Hepatocyte (in vitro differentiated cells): ENCODE measurements around the gene ADAMTSL4.

Experiments used
- CTCF ChIP-seq: fragments of 200-600 bp; sonication (generic); IDR thresholded peaks from 2 replicates; pipeline ENCODE4 v1.5.1; 2016; ENCODE audit warnings: antibody characterized with exemption, mild to moderate bottlenecking; ENCODE audit not compliant: poor library complexity
- EZH2phosphoT487 ChIP-seq: fragments of 200-600 bp; sonication (generic); IDR thresholded peaks from one replicate; pipeline ENCODE4 v1.6.1; 2018; ENCODE audit warnings: antibody characterized with exemption, mild to moderate bottlenecking, low read depth, moderate library complexity; ENCODE audit not compliant: unreplicated experiment, severe bottlenecking

DNA sequence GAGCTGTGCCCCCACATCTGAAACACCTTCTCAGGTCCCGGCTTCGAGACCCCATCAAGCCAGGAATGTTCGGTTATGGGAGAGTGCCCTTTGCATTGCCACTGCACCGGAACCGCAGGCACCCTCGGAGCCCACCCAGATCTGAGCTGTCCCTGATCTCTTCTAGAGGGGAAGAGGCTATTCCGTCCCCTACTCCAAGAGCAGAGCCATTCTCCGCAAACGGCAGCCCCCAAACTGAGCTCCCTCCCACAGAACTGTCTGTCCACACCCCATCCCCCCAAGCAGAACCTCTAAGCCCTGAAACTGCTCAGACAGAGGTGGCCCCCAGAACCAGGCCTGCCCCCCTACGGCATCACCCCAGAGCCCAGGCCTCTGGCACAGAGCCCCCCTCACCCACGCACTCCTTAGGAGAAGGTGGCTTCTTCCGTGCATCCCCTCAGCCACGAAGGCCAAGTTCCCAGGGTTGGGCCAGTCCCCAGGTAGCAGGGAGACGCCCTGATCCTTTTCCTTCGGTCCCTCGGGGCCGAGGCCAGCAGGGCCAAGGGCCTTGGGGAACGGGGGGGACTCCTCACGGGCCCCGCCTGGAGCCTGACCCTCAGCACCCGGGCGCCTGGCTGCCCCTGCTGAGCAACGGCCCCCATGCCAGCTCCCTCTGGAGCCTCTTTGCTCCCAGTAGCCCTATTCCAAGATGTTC, 4.3 kb downstream of the ADAMTSL4 start:
- TF ChIP-seq CTCF (no peak), EZH2phosphoT487 (no peak)
